Naive thymus-derived CD8-positive, alpha-beta T cell (primary cell): ENCODE measurements around the gene PDE4D. TPM values are rescaled to one million over a fixed set of nuclear protein-coding genes. Genes with fewer than 3 reads are reported as not detected.

Experiments
- ATAC-seq, 2 donors: fragments of 150-1000 bp; cut with Tn5 transposase in 1 of 2; sonication (Bioruptor Pico), chemical (Tn5 transposase) in 1 of 2; 1 replicate in 1 of 2; 2 replicates in 1 of 2; pipeline ENCODE4 v1.10.0; 2021; ENCODE audit warnings: mild to moderate bottlenecking in 2 of 2, moderate library complexity in 2 of 2
- POLR2A ChIA-PET: fragments of 350-600 bp; sonication (Branson Sonifier 250); formaldehyde crosslinking; loops from one replicate; lab custom pipeline; 2021; ENCODE audit warnings: antibody characterized with exemption; lab: Charles Lee
- DNase-seq, 10 donors: peaks; one replicate each; pipeline versions ENCODE4 v3.0.0 to v3.0.0-alpha.2; 2020 to 2022
- H3K27ac Mint-ChIP-seq, 10 donors: one replicate each; pipeline ENCODE4 v1.8.0; 2020 to 2022; ENCODE audit warnings: mild to moderate bottlenecking in 10 of 10, mixed read lengths in 10 of 10, moderate library complexity in 4 of 10, inconsistent platforms in 1 of 10
- H3K27me3 Mint-ChIP-seq, 5 donors: one replicate each; pipeline ENCODE4 v1.8.0; 2021 to 2022; ENCODE audit warnings: mixed read lengths in 5 of 5
- H3K36me3 Mint-ChIP-seq, 3 donors: one replicate each; pipeline ENCODE4 v1.8.0; 2020 to 2022; ENCODE audit warnings: mixed read lengths in 3 of 3, mild to moderate bottlenecking in 2 of 3, inconsistent platforms in 1 of 3
- H3K4me1 Mint-ChIP-seq, 4 donors: one replicate each; pipeline ENCODE4 v1.8.0; 2021 to 2022; ENCODE audit warnings: mixed read lengths in 4 of 4
- H3K4me3 Mint-ChIP-seq, 10 donors: one replicate each; pipeline ENCODE4 v1.8.0; 2020 to 2022; ENCODE audit warnings: mild to moderate bottlenecking in 10 of 10, mixed read lengths in 10 of 10, moderate library complexity in 6 of 10, inconsistent platforms in 1 of 10
- H3K9me3 Mint-ChIP-seq, 9 donors: one replicate each; pipeline ENCODE4 v1.8.0; 2020 to 2022; ENCODE audit warnings: mixed read lengths in 9 of 9, mild to moderate bottlenecking in 3 of 9, inconsistent platforms in 1 of 9, moderate library complexity in 1 of 9
- polyA plus RNA-seq, 3 donors: library from polyadenylated mRNA; unstranded; fragments of 300-500 nt; fragmentation: Illumina TruSeq; gene quantifications; one replicate each; pipeline ENCODE4 v1.2.3, GENCODE V29; 2021
- total RNA-seq, 8 experiments: library from RNA in 2 of 8; stranded (reverse) in 2 of 8; gene quantifications; one replicate each; pipeline ENCODE4 v1.2.3 and lab custom pipeline; 2021 to 2026

Gene PDE4D
- total and polyA plus RNA-seq, 5 experiments from 2014 or later = 5.8 to 35.9 (median 8.8) TPM

- peaks cover 8 to 26% (median 19%) of the 10 kb centered on the region in 4 donors for H3K4me1 Mint-ChIP-seq
- ATAC-seq (no peak), DNase-seq (no peak)
- H3K4me3 Mint-ChIP-seq = peak overlapping the region in 1 of 10 donors; percentile 49
- peaks cover 0 to 7% (median 0%) of the 10 kb centered on the region in 9 donors for H3K9me3 Mint-ChIP-seq
- no peaks in the 10 kb centered on the region for H3K36me3 Mint-ChIP-seq
- POLR2A ChIA-PET = no interaction called here
- no peaks in the 10 kb centered on the region for H3K27me3 Mint-ChIP-seq
- H3K27ac Mint-ChIP-seq = peak overlapping the region in 6 of 10 donors; percentile 4 to 93 (median 70)
Measured at GRCh38 chr5:59098743-59099142, 794.8 kb downstream of the PDE4D start.

DNA sequence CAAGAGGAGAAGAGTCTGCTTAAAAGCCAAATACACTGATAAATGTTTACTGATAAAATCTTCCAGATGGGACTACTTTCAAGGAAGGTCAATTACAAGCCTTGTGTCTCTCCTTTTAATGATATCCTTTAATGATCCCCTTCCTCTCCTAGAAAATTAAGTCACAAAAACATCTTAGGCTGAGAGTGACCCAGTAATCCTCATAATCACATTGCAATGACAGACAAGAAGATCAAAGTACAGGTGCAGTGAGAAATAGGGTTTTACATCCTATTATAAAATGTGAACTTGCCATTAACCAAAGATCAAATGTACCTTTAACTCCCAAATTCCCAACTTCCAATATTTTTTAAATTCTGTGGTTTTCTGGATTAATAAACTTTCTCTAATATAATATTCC, 795.8 kb downstream of the PDE4D start:
- H3K27me3 Mint-ChIP-seq = no peaks in the 10 kb centered on the region
- peaks cover 11 to 28% (median 24%) of the 10 kb centered on the region in 4 donors for H3K4me1 Mint-ChIP-seq
- ATAC-seq (no peak), DNase-seq (no peak)
- POLR2A ChIA-PET = no interaction called here
- no peak overlapping the region for H3K4me3 Mint-ChIP-seq
- H3K27ac Mint-ChIP-seq = peak overlapping the region in 1 of 10 donors; percentile 2
- no peaks in the 10 kb centered on the region for H3K36me3 Mint-ChIP-seq
- H3K9me3 Mint-ChIP-seq = peaks cover 0 to 7% (median 0%) of the 10 kb centered on the region in 9 donors

DNA sequence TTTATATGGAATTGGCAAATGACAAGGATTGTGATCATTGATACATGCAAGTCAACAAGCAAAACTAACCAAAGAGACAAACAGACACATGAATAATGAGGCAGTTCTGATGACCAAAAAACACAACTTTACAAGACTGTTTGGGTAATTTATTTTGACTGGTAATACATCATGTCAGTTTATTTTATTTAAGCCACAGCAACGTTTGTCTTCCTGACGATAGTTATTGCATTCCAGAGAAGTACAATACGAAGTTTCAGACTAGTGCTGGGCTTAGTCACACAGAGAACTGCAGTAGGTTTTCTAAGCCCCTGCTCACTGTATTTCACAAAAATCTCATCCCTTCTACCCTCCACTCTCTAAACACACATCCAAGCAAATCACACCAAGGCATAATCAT, 796.4 kb downstream of the PDE4D start:
- no peak for DNase-seq
- POLR2A ChIA-PET = no interaction called here
- Mint-ChIP-seq H3K27ac (peak overlapping the region in 2 of 10 donors; percentile 2 to 30), H3K27me3 (no peaks in the 10 kb centered on the region), H3K4me3 (no peak overlapping the region), H3K4me1 (peaks cover 11 to 29% (median 24%) of the 10 kb centered on the region in 4 donors), H3K36me3 (no peaks in the 10 kb centered on the region), H3K9me3 (peaks cover 0 to 7% (median 0%) of the 10 kb centered on the region in 9 donors)
- ATAC-seq = no peak

DNA sequence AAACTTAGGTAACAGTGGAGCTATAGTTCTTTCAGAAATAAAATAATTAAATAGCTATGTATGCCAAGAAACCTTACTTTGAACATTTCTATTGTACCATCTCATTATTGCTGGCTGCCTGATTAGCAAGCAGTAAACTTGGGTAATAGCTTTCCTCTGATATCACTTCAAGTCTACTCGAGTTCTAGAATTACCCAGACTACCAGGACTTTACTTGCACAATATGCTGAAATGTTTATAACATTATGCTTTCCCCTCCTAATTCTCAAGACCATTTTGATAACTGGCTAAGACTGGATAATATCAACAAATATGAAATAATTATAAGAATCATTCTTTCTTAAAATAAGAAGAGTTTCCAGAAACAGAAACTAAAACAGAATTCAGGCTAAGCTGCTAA, 798.0 kb downstream of the PDE4D start:
- Mint-ChIP-seq H3K9me3 (peaks cover 0 to 7% (median 0%) of the 10 kb centered on the region in 9 donors), H3K27me3 (no peaks in the 10 kb centered on the region), H3K4me3 (no peak overlapping the region), H3K27ac (peak overlapping the region in 1 of 10 donors; percentile 26), H3K4me1 (peaks cover 11 to 26% (median 24%) of the 10 kb centered on the region in 4 donors), H3K36me3 (no peaks in the 10 kb centered on the region)
- ATAC-seq (no peak), DNase-seq (no peak)
- POLR2A ChIA-PET = no interaction called here

GRCh38 chr5:59094864-59095263, 798.7 kb downstream of the PDE4D start:
- H3K27me3 Mint-ChIP-seq = no peaks in the 10 kb centered on the region
- POLR2A ChIA-PET = no interaction called here
- ATAC-seq (no peak), DNase-seq (no peak)
- H3K9me3 Mint-ChIP-seq = peaks cover 0 to 3% (median 0%) of the 10 kb centered on the region in 9 donors
- no peaks in the 10 kb centered on the region for H3K36me3 Mint-ChIP-seq
- no peak overlapping the region for H3K4me3 Mint-ChIP-seq
- peaks cover 7 to 20% (median 18%) of the 10 kb centered on the region in 4 donors for H3K4me1 Mint-ChIP-seq
- peak overlapping the region in 1 of 10 donors; percentile 15 for H3K27ac Mint-ChIP-seq

- Mint-ChIP-seq H3K36me3 (no peaks in the 10 kb centered on the region), H3K4me3 (no peak overlapping the region), H3K27ac (peak overlapping the region in 2 of 10 donors; percentile 1 to 48), H3K9me3 (no peaks in the 10 kb centered on the region), H3K27me3 (no peaks in the 10 kb centered on the region), H3K4me1 (peaks cover 3 to 5% (median 5%) of the 10 kb centered on the region in 4 donors)
- DNase-seq (no peak), ATAC-seq (no peak)
- POLR2A ChIA-PET = no interaction called here
Measured at GRCh38 chr5:59093329-59093728, 800.2 kb downstream of the PDE4D start.

DNA sequence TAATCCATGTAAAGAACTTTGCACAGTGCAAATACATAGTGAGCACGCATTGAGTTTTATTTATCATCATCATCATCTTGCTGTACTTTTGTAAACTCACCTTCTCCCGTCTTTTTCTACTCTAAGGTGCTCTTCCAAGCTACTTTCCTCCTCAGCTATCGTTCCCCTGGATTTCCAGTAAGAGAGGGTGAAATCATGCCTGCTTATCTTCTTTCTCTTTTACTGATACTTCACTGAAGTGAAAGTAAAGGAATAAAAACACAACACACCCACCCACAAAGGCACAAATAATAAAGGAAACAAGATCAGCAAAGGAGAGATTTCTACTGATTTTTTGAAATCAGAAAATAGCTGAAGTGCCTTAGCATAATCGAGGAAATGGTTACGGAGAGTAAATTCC, 800.8 kb downstream of the PDE4D start:
- DNase-seq (no peak), ATAC-seq (no peak)
- H3K4me3 Mint-ChIP-seq = peak overlapping the region in 1 of 10 donors; percentile 62
- H3K27ac Mint-ChIP-seq = no peak overlapping the region
- H3K27me3 Mint-ChIP-seq = peaks cover 0 to 4% (median 0%) of the 10 kb centered on the region in 5 donors
- H3K9me3 Mint-ChIP-seq = no peaks in the 10 kb centered on the region
- H3K4me1 Mint-ChIP-seq = peaks cover 3 to 5% (median 5%) of the 10 kb centered on the region in 4 donors
- H3K36me3 Mint-ChIP-seq = no peaks in the 10 kb centered on the region
- POLR2A ChIA-PET = no interaction called here

DNA sequence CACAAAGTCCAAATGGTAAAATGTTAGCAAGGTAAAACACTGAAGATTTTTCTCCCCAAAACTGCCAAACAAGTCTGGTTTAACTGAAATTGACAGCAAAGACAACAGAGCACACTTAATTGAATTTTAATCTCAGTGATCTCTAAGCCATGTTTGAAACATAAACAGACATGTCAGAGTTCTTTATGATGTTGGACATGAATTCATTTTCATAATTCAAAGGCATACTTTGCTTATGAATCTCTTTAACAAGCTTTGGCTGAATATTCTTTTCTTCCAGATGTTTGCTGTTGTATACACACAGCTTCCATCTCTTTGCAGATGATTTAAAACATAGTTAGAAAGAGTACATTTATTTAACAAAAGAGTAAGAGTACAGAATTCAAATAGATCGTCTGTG, 801.6 kb downstream of the PDE4D start:
- peaks cover 0 to 4% (median 0%) of the 10 kb centered on the region in 5 donors for H3K27me3 Mint-ChIP-seq
- H3K9me3 Mint-ChIP-seq = no peaks in the 10 kb centered on the region
- ATAC-seq (no peak), DNase-seq (no peak)
- POLR2A ChIA-PET = no interaction called here
- no peaks in the 10 kb centered on the region for H3K36me3 Mint-ChIP-seq
- peaks cover 3 to 5% (median 5%) of the 10 kb centered on the region in 4 donors for H3K4me1 Mint-ChIP-seq
- no peak overlapping the region for H3K27ac Mint-ChIP-seq
- H3K4me3 Mint-ChIP-seq = no peak overlapping the region

DNA sequence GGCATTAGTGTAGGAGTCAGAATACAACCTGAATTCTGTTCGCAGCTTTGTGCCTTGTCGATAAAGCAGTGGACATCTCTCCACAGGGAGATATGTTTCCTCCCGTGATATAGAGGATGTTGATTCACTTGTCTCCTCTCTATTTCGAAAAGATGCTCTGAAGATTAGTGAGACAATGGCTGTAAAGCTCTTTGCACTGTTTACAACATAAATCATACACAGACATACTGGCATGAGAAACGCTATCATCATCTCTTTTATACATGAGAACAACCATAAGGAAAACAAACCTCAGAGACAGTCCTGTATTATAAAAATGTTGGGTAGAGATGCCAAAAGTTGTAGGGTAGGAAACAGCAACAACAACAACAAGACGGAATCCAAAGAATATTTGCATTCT, 803.2 kb downstream of the PDE4D start:
- H3K4me3 Mint-ChIP-seq = no peak overlapping the region
- H3K36me3 Mint-ChIP-seq = no peaks in the 10 kb centered on the region
- H3K27me3 Mint-ChIP-seq = peaks cover 0 to 4% (median 1%) of the 10 kb centered on the region in 5 donors
- DNase-seq (no peak), ATAC-seq (no peak)
- POLR2A ChIA-PET = no interaction called here
- H3K9me3 Mint-ChIP-seq = no peaks in the 10 kb centered on the region
- no peak overlapping the region for H3K27ac Mint-ChIP-seq
- H3K4me1 Mint-ChIP-seq = peaks cover 3 to 5% (median 5%) of the 10 kb centered on the region in 4 donors

GRCh38 chr5:59089767-59090166, 803.8 kb downstream of the PDE4D start:
- H3K36me3 Mint-ChIP-seq = no peaks in the 10 kb centered on the region
- DNase-seq = no peak
- H3K9me3 Mint-ChIP-seq = no peaks in the 10 kb centered on the region
- H3K27ac Mint-ChIP-seq = no peak overlapping the region
- POLR2A ChIA-PET = no interaction called here
- H3K4me1 Mint-ChIP-seq = peaks cover 3 to 5% (median 5%) of the 10 kb centered on the region in 4 donors
- no peak for ATAC-seq
- no peak overlapping the region for H3K4me3 Mint-ChIP-seq
- H3K27me3 Mint-ChIP-seq = peaks cover 0 to 4% (median 1%) of the 10 kb centered on the region in 5 donors

GRCh38 chr5:59088546-59088945, 805.0 kb downstream of the PDE4D start:
- Mint-ChIP-seq H3K4me3 (no peak overlapping the region), H3K27me3 (peaks cover 0 to 4% (median 1%) of the 10 kb centered on the region in 5 donors), H3K9me3 (no peaks in the 10 kb centered on the region), H3K36me3 (no peaks in the 10 kb centered on the region), H3K27ac (peak overlapping the region in 1 of 10 donors; percentile 20), H3K4me1 (peaks cover under 1 to 4% (median 3%) of the 10 kb centered on the region in 4 donors)
- POLR2A ChIA-PET = no interaction called here
- DNase-seq = no peak
- no peak for ATAC-seq

GRCh38 chr5:59086024-59086423, 807.5 kb downstream of the PDE4D start:
- no peak for DNase-seq
- Mint-ChIP-seq H3K27ac (peak overlapping the region in 1 of 10 donors; percentile 17), H3K9me3 (no peaks in the 10 kb centered on the region), H3K36me3 (no peaks in the 10 kb centered on the region), H3K4me3 (no peak overlapping the region), H3K4me1 (no peaks in the 10 kb centered on the region), H3K27me3 (peaks cover 0 to 4% (median 1%) of the 10 kb centered on the region in 5 donors)
- POLR2A ChIA-PET = interaction anchor here (0.6 kb wide), 1 partner anchor 41 kb away, joined by 4 read pairs; no protein-coding TSS in a partner anchor
- peak; percentile 37 to 40 for ATAC-seq

GRCh38 chr5:59081693-59082092, 811.8 kb downstream of the PDE4D start:
- DNase-seq = no peak
- H3K27me3 Mint-ChIP-seq = peaks cover 0 to 1% (median 0%) of the 10 kb centered on the region in 5 donors

More at GRCh38 chr5:59081693-59082092, 811.8 kb downstream of the PDE4D start:
- no peak for ATAC-seq
- H3K9me3 Mint-ChIP-seq = no peaks in the 10 kb centered on the region
- POLR2A ChIA-PET = no interaction called here
- peak overlapping the region in 1 of 10 donors; percentile 19 for H3K27ac Mint-ChIP-seq
- H3K36me3 Mint-ChIP-seq = no peaks in the 10 kb centered on the region
- H3K4me3 Mint-ChIP-seq = no peak overlapping the region
- H3K4me1 Mint-ChIP-seq = no peaks in the 10 kb centered on the region
